Measurements from ENCODE around the gene SEMA3C.

SEMA3C gene

DNA sequence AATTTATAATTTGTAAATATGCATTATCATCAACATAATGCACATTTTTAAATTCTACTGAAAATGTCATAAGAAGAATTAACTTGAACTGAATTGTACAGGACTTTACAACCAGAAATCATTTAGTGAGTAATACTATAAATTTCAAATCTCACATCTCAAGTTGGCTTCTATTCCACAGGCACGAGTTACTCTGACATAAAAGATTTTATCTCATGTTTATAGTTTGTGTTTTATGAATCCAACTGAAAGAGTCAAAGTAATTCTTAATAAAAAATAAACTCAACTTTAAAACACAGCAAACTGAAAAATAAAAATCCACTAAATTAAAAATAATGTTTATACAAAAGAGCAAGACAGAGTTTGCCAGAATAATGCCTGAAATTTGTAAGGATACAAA, 151.2 kb downstream of the SEMA3C start:
- Histone ChIP-seq H3K4me3 (ENCODE audit: low read length) (no peak overlapping the region), H3K9ac (ENCODE audit: low read length) (no peak overlapping the region), H3K9me3 (ENCODE audit: control insufficient read depth, low read depth, low read length) (no peaks in the 10 kb centered on the region), H3K4me1 (ENCODE audit: control insufficient read depth, low read depth, low read length) (peaks cover 23% of the 10 kb centered on the region), H3K27me3 (ENCODE audit: control insufficient read depth, insufficient read depth, low read length) (peaks cover 29% of the 10 kb centered on the region), H3K36me3 (ENCODE audit: control insufficient read depth, low read depth, low read length) (no peaks in the 10 kb centered on the region), H3K27ac (ENCODE audit: low read length) (no peak overlapping the region)

- peaks cover 23% of the 10 kb centered on the region for H3K4me1 ChIP-seq (ENCODE audit: control insufficient read depth, low read depth, low read length)
- peaks cover 29% of the 10 kb centered on the region for H3K27me3 ChIP-seq (ENCODE audit: control insufficient read depth, insufficient read depth, low read length)
- H3K27ac ChIP-seq (ENCODE audit: low read length), result no peak overlapping the region
- no peaks in the 10 kb centered on the region for H3K9me3 ChIP-seq (ENCODE audit: control insufficient read depth, low read depth, low read length)
- no peak overlapping the region for H3K9ac ChIP-seq (ENCODE audit: low read length)
- H3K36me3 ChIP-seq (ENCODE audit: control insufficient read depth, low read depth, low read length), result no peaks in the 10 kb centered on the region
- H3K4me3 ChIP-seq (ENCODE audit: low read length), result no peak overlapping the region
Observed at GRCh38 chr7:80766724-80767123, 152.1 kb downstream of the SEMA3C start.

GRCh38 chr7:80764132-80764531, 154.7 kb downstream of the SEMA3C start:
- Histone ChIP-seq H3K9ac (ENCODE audit: low read length) (no peak overlapping the region), H3K4me1 (ENCODE audit: control insufficient read depth, low read depth, low read length) (peaks cover 40% of the 10 kb centered on the region), H3K27ac (ENCODE audit: low read length) (no peak overlapping the region)

GRCh38 chr7:80763704-80764103, 155.1 kb downstream of the SEMA3C start:
- Histone ChIP-seq H3K27ac (ENCODE audit: low read length) (no peak overlapping the region), H3K9ac (ENCODE audit: low read length) (no peak overlapping the region), H3K27me3 (ENCODE audit: control insufficient read depth, insufficient read depth, low read length) (peaks cover 29% of the 10 kb centered on the region), H3K4me1 (ENCODE audit: control insufficient read depth, low read depth, low read length) (peaks cover 42% of the 10 kb centered on the region), H3K4me3 (ENCODE audit: low read length) (peak overlapping the region; percentile 10), H3K36me3 (ENCODE audit: control insufficient read depth, low read depth, low read length) (no peaks in the 10 kb centered on the region), H3K9me3 (ENCODE audit: control insufficient read depth, low read depth, low read length) (no peaks in the 10 kb centered on the region)

More at GRCh38 chr7:80764132-80764531, 154.7 kb downstream of the SEMA3C start:
- Histone ChIP-seq H3K4me3 (ENCODE audit: low read length) (peak overlapping the region; percentile 10), H3K36me3 (ENCODE audit: control insufficient read depth, low read depth, low read length) (no peaks in the 10 kb centered on the region), H3K27me3 (ENCODE audit: control insufficient read depth, insufficient read depth, low read length) (peaks cover 29% of the 10 kb centered on the region), H3K9me3 (ENCODE audit: control insufficient read depth, low read depth, low read length) (no peaks in the 10 kb centered on the region)

- Histone ChIP-seq H3K4me3 (ENCODE audit: low read length) (no peak overlapping the region), H3K4me1 (ENCODE audit: control insufficient read depth, low read depth, low read length) (peaks cover 42% of the 10 kb centered on the region), H3K27me3 (ENCODE audit: control insufficient read depth, insufficient read depth, low read length) (peaks cover 29% of the 10 kb centered on the region), H3K9ac (ENCODE audit: low read length) (no peak overlapping the region), H3K9me3 (ENCODE audit: control insufficient read depth, low read depth, low read length) (no peaks in the 10 kb centered on the region), H3K27ac (ENCODE audit: low read length) (no peak overlapping the region), H3K36me3 (ENCODE audit: control insufficient read depth, low read depth, low read length) (no peaks in the 10 kb centered on the region)
Observed at GRCh38 chr7:80763289-80763688, 155.6 kb downstream of the SEMA3C start.

DNA sequence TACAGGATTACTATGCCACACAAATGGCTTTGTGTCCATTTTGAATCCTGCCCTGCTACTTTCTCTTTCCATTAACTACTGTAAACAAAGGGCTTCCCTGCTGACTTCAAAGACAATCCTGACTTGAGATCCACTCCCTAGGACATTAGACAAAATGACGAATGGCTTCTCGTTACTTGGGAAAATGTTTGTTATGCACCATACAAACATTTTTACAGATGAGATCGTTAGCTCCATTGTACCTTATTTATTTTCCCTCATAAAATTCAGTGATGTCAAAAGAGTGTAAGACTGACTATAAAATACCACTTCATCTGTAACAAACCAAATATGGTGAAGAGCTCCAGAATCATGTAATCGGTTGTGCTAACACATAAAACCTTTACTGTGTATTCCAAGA, 158.6 kb downstream of the SEMA3C start:
- H3K27ac ChIP-seq (ENCODE audit: low read length), result no peak overlapping the region
- no peak overlapping the region for H3K4me3 ChIP-seq (ENCODE audit: low read length)
- peaks cover 15% of the 10 kb centered on the region for H3K27me3 ChIP-seq (ENCODE audit: control insufficient read depth, insufficient read depth, low read length)
- H3K9ac ChIP-seq (ENCODE audit: low read length), result no peak overlapping the region
- H3K36me3 ChIP-seq (ENCODE audit: control insufficient read depth, low read depth, low read length), result no peaks in the 10 kb centered on the region
- H3K4me1 ChIP-seq (ENCODE audit: control insufficient read depth, low read depth, low read length), result peaks cover 42% of the 10 kb centered on the region
- no peaks in the 10 kb centered on the region for H3K9me3 ChIP-seq (ENCODE audit: control insufficient read depth, low read depth, low read length)

DNA sequence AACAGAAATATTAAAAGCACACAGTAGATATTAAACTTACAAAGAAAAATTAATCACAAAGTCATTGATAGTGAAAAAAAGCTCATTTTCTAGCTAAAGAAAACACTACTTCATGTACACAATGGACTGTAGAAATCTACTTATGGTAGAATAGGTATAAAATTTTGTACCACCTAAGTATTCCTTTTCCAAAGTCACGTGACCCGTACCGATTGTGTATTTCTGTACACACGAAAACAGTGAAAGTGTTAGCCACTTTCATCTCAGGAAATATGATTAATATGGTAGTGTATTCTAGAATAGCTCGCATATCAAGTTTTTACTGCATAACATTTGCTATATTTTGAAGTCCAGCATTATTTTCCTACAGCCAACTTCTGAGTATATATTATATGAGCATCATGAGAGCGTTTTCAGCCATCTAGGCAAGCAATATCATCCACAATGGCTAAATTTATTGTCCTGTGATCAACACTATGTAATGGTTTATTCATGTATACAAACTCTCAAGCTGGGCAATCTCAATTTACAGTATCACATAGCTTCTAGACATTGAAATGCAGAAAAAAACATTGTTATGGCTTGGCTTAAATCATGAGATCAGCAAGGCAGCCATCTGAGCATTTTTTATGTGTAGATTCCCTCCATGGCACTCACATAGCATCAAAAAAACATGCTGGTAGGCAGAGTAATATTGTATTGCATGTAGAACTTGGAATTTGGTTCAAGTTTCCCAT, 165.7 kb downstream of the SEMA3C start:
- Histone ChIP-seq H3K9ac (ENCODE audit: low read length) (no peak overlapping the region), H3K27ac (ENCODE audit: low read length) (no peak overlapping the region), H3K9me3 (ENCODE audit: control insufficient read depth, low read depth, low read length) (no peaks in the 10 kb centered on the region), H3K4me1 (ENCODE audit: control insufficient read depth, low read depth, low read length) (peaks cover 9% of the 10 kb centered on the region), H3K27me3 (ENCODE audit: control insufficient read depth, insufficient read depth, low read length) (no peaks in the 10 kb centered on the region), H3K36me3 (ENCODE audit: control insufficient read depth, low read depth, low read length) (no peaks in the 10 kb centered on the region), H3K4me3 (ENCODE audit: low read length) (no peak overlapping the region)

DNA sequence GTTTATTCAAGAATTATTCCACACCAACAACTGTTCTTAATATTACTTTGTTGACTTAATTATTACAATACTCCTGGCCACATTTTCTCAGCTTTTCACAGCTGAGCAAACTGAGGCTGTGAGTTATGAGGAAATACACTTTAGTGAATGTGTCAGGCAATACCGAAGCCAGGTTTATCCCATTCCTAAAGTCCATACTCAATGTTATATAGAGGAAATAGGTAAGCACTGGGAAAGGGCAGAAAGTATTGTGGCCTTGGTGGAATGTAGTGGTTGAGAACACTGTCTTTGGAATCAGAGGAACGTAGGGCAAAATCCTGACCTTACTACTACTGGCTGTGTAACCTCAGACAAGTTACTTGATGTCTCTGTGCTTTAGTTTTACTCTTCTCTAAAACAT, 169.6 kb downstream of the SEMA3C start:
- Histone ChIP-seq H3K9ac (ENCODE audit: low read length) (no peak overlapping the region), H3K4me3 (ENCODE audit: low read length) (no peak overlapping the region), H3K4me1 (ENCODE audit: control insufficient read depth, low read depth, low read length) (peaks cover 9% of the 10 kb centered on the region), H3K9me3 (ENCODE audit: control insufficient read depth, low read depth, low read length) (no peaks in the 10 kb centered on the region), H3K36me3 (ENCODE audit: control insufficient read depth, low read depth, low read length) (no peaks in the 10 kb centered on the region), H3K27me3 (ENCODE audit: control insufficient read depth, insufficient read depth, low read length) (no peaks in the 10 kb centered on the region), H3K27ac (ENCODE audit: low read length) (no peak overlapping the region)

GRCh38 chr7:80748363-80749042, 170.3 kb downstream of the SEMA3C start:
- no peaks in the 10 kb centered on the region for H3K36me3 ChIP-seq (ENCODE audit: control insufficient read depth, low read depth, low read length)
- H3K27me3 ChIP-seq (ENCODE audit: control insufficient read depth, insufficient read depth, low read length), result no peaks in the 10 kb centered on the region
- no peak overlapping the region for H3K27ac ChIP-seq (ENCODE audit: low read length)
- no peak overlapping the region for H3K4me3 ChIP-seq (ENCODE audit: low read length)
- no peaks in the 10 kb centered on the region for H3K9me3 ChIP-seq (ENCODE audit: control insufficient read depth, low read depth, low read length)
- H3K9ac ChIP-seq (ENCODE audit: low read length), result no peak overlapping the region
- H3K4me1 ChIP-seq (ENCODE audit: control insufficient read depth, low read depth, low read length), result peaks cover 9% of the 10 kb centered on the region

DNA sequence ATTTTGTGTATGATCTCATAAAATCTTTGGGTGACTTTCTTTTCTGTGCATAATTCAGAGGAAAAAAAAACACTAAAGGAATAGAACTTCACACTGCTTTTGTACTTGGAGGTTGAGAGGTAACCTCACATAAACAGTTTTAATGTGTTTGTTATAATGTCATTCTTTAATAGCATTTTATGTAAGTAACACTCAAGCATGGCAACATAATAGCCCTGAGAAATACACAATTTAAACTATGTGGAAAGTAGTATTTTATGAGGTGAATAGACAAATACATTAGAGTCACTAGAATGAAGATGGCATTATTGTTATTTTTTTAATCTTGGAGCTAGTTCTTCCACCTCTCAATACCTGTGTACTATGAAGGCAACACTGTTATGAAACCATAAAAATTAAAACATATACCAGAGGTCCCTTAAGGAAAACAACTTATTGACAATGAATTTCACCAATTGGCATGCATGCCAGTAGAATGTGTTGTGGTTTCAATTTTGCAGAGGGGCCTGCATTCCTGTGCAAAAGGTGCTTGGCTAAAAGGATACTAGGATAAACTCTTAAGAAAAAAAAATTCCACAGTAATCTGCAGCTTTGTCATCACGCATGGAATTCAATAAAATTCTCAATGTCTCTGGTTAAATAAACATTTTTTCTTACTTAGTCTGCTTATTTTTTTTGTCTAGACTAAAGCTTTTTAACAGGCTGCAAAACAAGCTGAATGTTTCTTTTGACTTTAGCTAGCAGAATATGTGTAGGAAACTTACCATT, 177.9 kb downstream of the SEMA3C start:
- no peak overlapping the region for H3K27ac ChIP-seq (ENCODE audit: low read length)
- no peaks in the 10 kb centered on the region for H3K27me3 ChIP-seq (ENCODE audit: control insufficient read depth, insufficient read depth, low read length)
- H3K9ac ChIP-seq (ENCODE audit: low read length), result no peak overlapping the region
- H3K4me3 ChIP-seq (ENCODE audit: low read length), result no peak overlapping the region
- H3K9me3 ChIP-seq (ENCODE audit: control insufficient read depth, low read depth, low read length), result no peaks in the 10 kb centered on the region
- H3K36me3 ChIP-seq (ENCODE audit: control insufficient read depth, low read depth, low read length), result no peaks in the 10 kb centered on the region
- H3K4me1 ChIP-seq (ENCODE audit: control insufficient read depth, low read depth, low read length), result no peaks in the 10 kb centered on the region

DNA sequence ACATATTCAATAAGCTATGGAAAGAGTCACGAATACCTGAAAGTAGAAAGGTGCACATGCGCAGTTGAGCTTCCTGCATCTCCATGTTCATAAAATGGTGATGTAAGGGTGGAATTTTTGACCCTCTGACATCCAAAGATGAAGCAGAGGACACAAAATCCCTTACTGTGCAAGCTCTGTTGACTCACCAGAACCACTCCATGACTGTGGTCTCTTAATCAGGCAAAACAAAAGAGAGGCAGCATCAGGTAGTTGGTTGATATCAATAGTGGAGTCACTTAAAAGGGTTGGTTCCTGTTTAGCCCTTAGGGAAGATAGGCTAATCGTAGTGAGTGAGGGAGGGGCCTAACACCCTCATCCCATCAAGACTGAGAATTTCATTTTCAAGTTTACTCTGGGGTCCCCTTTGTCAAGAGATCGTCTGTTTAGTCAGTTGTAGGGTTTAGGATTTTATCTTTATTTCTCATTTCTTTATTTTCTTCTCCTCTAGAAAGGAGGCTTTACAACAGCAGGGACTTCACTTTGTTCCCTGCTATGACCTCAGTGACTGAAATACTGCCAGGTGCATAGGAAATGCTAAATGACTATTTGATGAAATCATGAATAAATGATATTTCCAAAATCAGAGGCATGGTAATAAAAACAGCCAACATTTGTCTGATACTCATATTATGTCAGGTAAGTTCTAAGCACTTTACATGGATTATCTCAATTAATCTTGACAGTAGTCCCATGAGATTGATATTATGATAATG, 182.3 kb downstream of the SEMA3C start:
- Histone ChIP-seq H3K4me1 (ENCODE audit: control insufficient read depth, low read depth, low read length) (no peaks in the 10 kb centered on the region), H3K27me3 (ENCODE audit: control insufficient read depth, insufficient read depth, low read length) (no peaks in the 10 kb centered on the region), H3K27ac (ENCODE audit: low read length) (no peak overlapping the region), H3K9ac (ENCODE audit: low read length) (no peak overlapping the region), H3K4me3 (ENCODE audit: low read length) (no peak overlapping the region), H3K9me3 (ENCODE audit: control insufficient read depth, low read depth, low read length) (no peaks in the 10 kb centered on the region), H3K36me3 (ENCODE audit: control insufficient read depth, low read depth, low read length) (no peaks in the 10 kb centered on the region)

All from iPS-18a (cell line).